T-cell (primary cell): ENCODE data around the gene PACS2. TPM values are rescaled to one million over a fixed set of nuclear protein-coding genes. Genes with fewer than 3 reads are reported as not detected.

ENCODE experiments used
- ATAC-seq, 4 experiments: fragments of 200-7000 bp in 3 of 4; fragments of 150-1000 bp in 1 of 4; cut with Tn5 transposase; replicated peaks in 1 of 4; 1 replicate in 3 of 4; 2 replicates in 1 of 4; pipeline ENCODE4 v1.10.0; 2021; ENCODE audit warnings: moderate library complexity in 3 of 4, mild to moderate bottlenecking in 2 of 4, moderate number of reproducible peaks in 1 of 4
- CTCF ChIA-PET, 2 donors: fragments of 300-600 bp; sonication (Branson Sonifier 250); formaldehyde crosslinking; loops; one replicate each; lab custom pipeline; 2022; ENCODE audit warnings: antibody characterized with exemption in 2 of 2; lab: Charles Lee
- POLR2A ChIA-PET, 2 donors: fragments of 300-600 bp; sonication (Branson Sonifier 250); formaldehyde crosslinking; loops; one replicate each; lab custom pipeline; 2022; ENCODE audit warnings: antibody characterized with exemption in 2 of 2; lab: Charles Lee
- DNase-seq, 35 experiments: peaks; one replicate each; pipeline versions ENCODE4 v3.0.0 to v3.0.0-alpha.2; 2013 to 2023
- H3K27ac ChIP-seq: one replicate; pipeline ENCODE4 v1.5.1; 2013; ENCODE audit warnings: low read length
- H3K27me3 ChIP-seq, 2 experiments: replicated peaks in 1 of 2; 1 replicate in 1 of 2; 2 replicates in 1 of 2; pipeline versions ENCODE4 v1.6.1 to v1.7.0; 2013; ENCODE audit warnings: low read length in 1 of 2, mixed read lengths in 1 of 2; ENCODE audit not compliant: control insufficient read depth in 2 of 2, insufficient read depth in 2 of 2; ENCODE audit errors: extremely low read depth in 1 of 2
- H3K36me3 ChIP-seq, 2 donors: 1 replicate in 1 of 2; 2 replicates in 1 of 2; pipeline versions ENCODE4 v1.6.1 to v1.7.0; 2013; ENCODE audit warnings: low read length in 1 of 2; ENCODE audit not compliant: control insufficient read depth in 2 of 2, insufficient read depth in 1 of 2; ENCODE audit errors: extremely low read depth in 1 of 2
- H3K4me1 ChIP-seq, 2 experiments: 1 replicate in 1 of 2; 2 replicates in 1 of 2; pipeline versions ENCODE4 v1.6.1 to v1.7.0; 2013; ENCODE audit warnings: low read length in 2 of 2, mixed read lengths in 1 of 2; ENCODE audit not compliant: insufficient read depth in 2 of 2, control insufficient read depth in 1 of 2; ENCODE audit errors: extremely low read depth in 1 of 2
- H3K4me3 ChIP-seq, 2 donors: 1 replicate in 1 of 2; 2 replicates in 1 of 2; pipeline versions ENCODE4 v1.5.1 to v1.7.0; 2013; ENCODE audit warnings: mild to moderate bottlenecking in 2 of 2, low read length in 1 of 2, moderate library complexity in 1 of 2; ENCODE audit not compliant: control insufficient read depth in 1 of 2; ENCODE audit errors: extremely low read depth in 1 of 2
- H3K9me3 ChIP-seq: 2 replicates; pipeline ENCODE4 v1.7.0; 2013
- H3K27ac Mint-ChIP-seq, 2 donors: one replicate each; pipeline ENCODE4 v1.8.0; 2020 to 2021; ENCODE audit warnings: mild to moderate bottlenecking in 2 of 2, mixed read lengths in 2 of 2
- H3K27me3 Mint-ChIP-seq, 2 donors: one replicate each; pipeline ENCODE4 v1.8.0; 2021 to 2022; ENCODE audit warnings: mixed read lengths in 2 of 2
- H3K36me3 Mint-ChIP-seq: one replicate; pipeline ENCODE4 v1.8.0; 2021; ENCODE audit warnings: mixed read lengths
- H3K4me1 Mint-ChIP-seq, 3 donors: one replicate each; pipeline ENCODE4 v1.8.0; 2020 to 2022; ENCODE audit warnings: mixed read lengths in 3 of 3, mild to moderate bottlenecking in 1 of 3
- H3K4me3 Mint-ChIP-seq, 3 donors: one replicate each; pipeline ENCODE4 v1.8.0; 2020 to 2022; ENCODE audit warnings: mild to moderate bottlenecking in 3 of 3, mixed read lengths in 3 of 3, moderate library complexity in 3 of 3
- H3K9me3 Mint-ChIP-seq, 3 donors: one replicate each; pipeline ENCODE4 v1.8.0; 2020 to 2022; ENCODE audit warnings: mixed read lengths in 3 of 3
- WGBS: methylation state at CpG from one replicate; pipeline ENCODE4 v1.1.5; 2013; ENCODE audit warnings: missing lambda C conversion rate; ENCODE audit not compliant: insufficient coverage; 5-methylcytosine and 5-hydroxymethylcytosine counted together
- total RNA-seq, 35 experiments: library from RNA in 6 of 35; stranded (reverse) in 6 of 35; fragments of 120-200 nt in 1 of 35; gene quantifications; one replicate each; pipeline versions ENCODE4 v1.2.1 to v1.2.4 and lab custom pipeline; 2013 to 2026

The PACS2 gene
- total RNA-seq, 5 donors from 2014 or later (not counting 1 experiment from before 2014, with no cell fraction given), result 70.9 to 86.9 (median 78.0) TPM

GRCh38 chr14:105389976-105390848 lies 75.7 kb downstream of the PACS2 start:
- H3K4me1 Mint-ChIP-seq, result peaks cover 0 to 4% (median 4%) of the 10 kb centered on the region in 3 donors
- H3K36me3 Mint-ChIP-seq, result no peaks in the 10 kb centered on the region
- no peak overlapping the region for H3K4me3 Mint-ChIP-seq
- H3K27me3 Mint-ChIP-seq, result no peaks in the 10 kb centered on the region
- peak overlapping the region in 1 of 2 donors; percentile 36 for H3K27ac Mint-ChIP-seq
- no peak overlapping the region for H3K27ac ChIP-seq
- peaks cover 0 to 6% of the 10 kb centered on the region in 2 experiments for H3K4me1 ChIP-seq
- DNase-seq, result peak in 1 of 35 experiments; percentile 16
- peaks cover 0 to 17% of the 10 kb centered on the region in 2 donors for H3K36me3 ChIP-seq
- POLR2A ChIA-PET, result interaction anchor here in 1 of 2 donors (0.6 kb wide), 1 partner anchor 100 kb away, joined by 3 read pairs; no protein-coding TSS in a partner anchor
- CTCF ChIA-PET, result no interaction called here
- H3K4me3 ChIP-seq, result no peak overlapping the region
- no peaks in the 10 kb centered on the region for H3K27me3 ChIP-seq
- ATAC-seq, result peak in 1 of 4 experiments; percentile 20
- no peaks in the 10 kb centered on the region for H3K9me3 Mint-ChIP-seq
- WGBS, result 66% methylated on average over 22 of the region's 27 CpGs
- H3K9me3 ChIP-seq, result no peaks in the 10 kb centered on the region

GRCh38 chr14:105390849-105391500 lies 76.4 kb downstream of the PACS2 start:
- no peak for ATAC-seq
- no peak overlapping the region for H3K4me3 ChIP-seq
- 94% methylated on average over 15 of the region's 24 CpGs for WGBS
- H3K4me1 ChIP-seq, result peaks cover 0 to 6% of the 10 kb centered on the region in 2 experiments
- no peaks in the 10 kb centered on the region for H3K27me3 Mint-ChIP-seq
- no peak overlapping the region for H3K27ac Mint-ChIP-seq
- no peaks in the 10 kb centered on the region for H3K9me3 Mint-ChIP-seq
- ChIA-PET CTCF (no interaction called here), POLR2A (no interaction called here)
- H3K9me3 ChIP-seq, result no peaks in the 10 kb centered on the region
- peaks cover 0 to 4% (median 4%) of the 10 kb centered on the region in 3 donors for H3K4me1 Mint-ChIP-seq
- H3K27me3 ChIP-seq, result no peaks in the 10 kb centered on the region
- H3K36me3 Mint-ChIP-seq, result no peaks in the 10 kb centered on the region
- no peak overlapping the region for H3K27ac ChIP-seq
- H3K4me3 Mint-ChIP-seq, result no peak overlapping the region
- DNase-seq, result no peak
- H3K36me3 ChIP-seq, result peaks cover 0 to 13% of the 10 kb centered on the region in 2 donors

GRCh38 chr14:105391541-105391940 lies 77.0 kb downstream of the PACS2 start:
- no peak overlapping the region for H3K27ac ChIP-seq
- no peak overlapping the region for H3K4me3 ChIP-seq
- H3K36me3 Mint-ChIP-seq, result no peaks in the 10 kb centered on the region
- DNase-seq, result no peak
- H3K27me3 Mint-ChIP-seq, result no peaks in the 10 kb centered on the region
- no peaks in the 10 kb centered on the region for H3K9me3 ChIP-seq
- H3K9me3 Mint-ChIP-seq, result no peaks in the 10 kb centered on the region
- CTCF ChIA-PET, result no interaction called here
- H3K4me3 Mint-ChIP-seq, result no peak overlapping the region
- H3K4me1 Mint-ChIP-seq, result peaks cover 0 to 4% (median 4%) of the 10 kb centered on the region in 3 donors
- WGBS, result 93% methylated on average over 16 of the region's 23 CpGs
- H3K27ac Mint-ChIP-seq, result no peak overlapping the region
- no peaks in the 10 kb centered on the region for H3K27me3 ChIP-seq
- POLR2A ChIA-PET, result no interaction called here
- peaks cover 0 to 6% of the 10 kb centered on the region in 2 experiments for H3K4me1 ChIP-seq
- no peak for ATAC-seq
- peaks cover 0 to 11% of the 10 kb centered on the region in 2 donors for H3K36me3 ChIP-seq

GRCh38 chr14:105392131-105393090 lies 77.9 kb downstream of the PACS2 start:
- 93% methylated on average over 32 of the region's 40 CpGs for WGBS
- no peak overlapping the region for H3K4me3 Mint-ChIP-seq
- peaks cover under 1 to 5% (median 4%) of the 10 kb centered on the region in 3 donors for H3K4me1 Mint-ChIP-seq
- CTCF ChIA-PET, result no interaction called here
- H3K9me3 Mint-ChIP-seq, result no peaks in the 10 kb centered on the region
- no peak overlapping the region for H3K27ac ChIP-seq
- ATAC-seq, result no peak
- H3K27ac Mint-ChIP-seq, result no peak overlapping the region
- no peaks in the 10 kb centered on the region for H3K27me3 ChIP-seq
- no peaks in the 10 kb centered on the region for H3K36me3 Mint-ChIP-seq
- H3K9me3 ChIP-seq, result no peaks in the 10 kb centered on the region
- peaks cover 0 to 8% of the 10 kb centered on the region in 2 experiments for H3K4me1 ChIP-seq
- DNase-seq, result no peak
- H3K36me3 ChIP-seq, result peaks cover 0 to 6% of the 10 kb centered on the region in 2 donors
- H3K27me3 Mint-ChIP-seq, result no peaks in the 10 kb centered on the region
- no peak overlapping the region for H3K4me3 ChIP-seq
- POLR2A ChIA-PET, result no interaction called here

- no peak for ATAC-seq
- ChIA-PET POLR2A (interaction anchor here in 1 of 2 donors (0.7 kb wide), 1 partner anchor 14 kb away, joined by 3 read pairs; no protein-coding TSS in a partner anchor), CTCF (no interaction called here)
- no peaks in the 10 kb centered on the region for H3K9me3 Mint-ChIP-seq
- H3K27ac Mint-ChIP-seq, result no peak overlapping the region
- peaks cover 3 to 14% of the 10 kb centered on the region in 2 experiments for H3K4me1 ChIP-seq
- DNase-seq, result no peak
- no peaks in the 10 kb centered on the region for H3K36me3 Mint-ChIP-seq
- H3K36me3 ChIP-seq, result no peaks in the 10 kb centered on the region
- no peak overlapping the region for H3K27ac ChIP-seq
- no peaks in the 10 kb centered on the region for H3K27me3 Mint-ChIP-seq
- WGBS, result 92% methylated on average over 13 of the region's 14 CpGs
- H3K9me3 ChIP-seq, result no peaks in the 10 kb centered on the region
- H3K4me3 ChIP-seq, result no peak overlapping the region
- H3K4me3 Mint-ChIP-seq, result no peak overlapping the region
- H3K27me3 ChIP-seq, result no peaks in the 10 kb centered on the region
- H3K4me1 Mint-ChIP-seq, result peaks cover 5 to 9% (median 9%) of the 10 kb centered on the region in 3 donors
Measured at GRCh38 chr14:105393151-105393550, 78.6 kb downstream of the PACS2 start.
